Measurements from ENCODE around the gene ADGRF5. TPM values are rescaled to one million over a fixed set of nuclear protein-coding genes. Genes with fewer than 3 reads are reported as not detected.
"Not testable (repeated sequence)": the region's sequence is repeated elsewhere in the genome, so short reads cannot be mapped to it uniquely, and the experiment has no call there.

Gene ADGRF5
- total RNA-seq, 1 donor from 2014 or later, result 0.37 TPM

- peaks cover 2% of the 10 kb centered on the region for H3K9me3 Mint-ChIP-seq (ENCODE audit: unreplicated experiment)
- DNase-seq, result no peak
- no peaks in the 10 kb centered on the region for H3K36me3 Mint-ChIP-seq (ENCODE audit: unreplicated experiment)
- no peak overlapping the region for H3K4me3 Mint-ChIP-seq (ENCODE audit: unreplicated experiment)
- no peak for TF ChIP-seq CTCF (IDR thresholded peaks at IDR 0.05; ENCODE audit: partially characterized antibody, unreplicated experiment)
- peaks cover 5% of the 10 kb centered on the region for H3K27me3 Mint-ChIP-seq (ENCODE audit: unreplicated experiment)
- H3K27ac Mint-ChIP-seq (ENCODE audit: unreplicated experiment), result no peak overlapping the region
- peaks cover 5% of the 10 kb centered on the region for H3K4me1 Mint-ChIP-seq (ENCODE audit: low read depth, unreplicated experiment)
Observed at GRCh38 chr6:46850792-46851191, 70.9 kb downstream of the ADGRF5 start.

GRCh38 chr6:46849361-46849690 lies 72.4 kb downstream of the ADGRF5 start:
- peaks cover 5% of the 10 kb centered on the region for H3K4me1 Mint-ChIP-seq (ENCODE audit: low read depth, unreplicated experiment)
- H3K9me3 Mint-ChIP-seq (ENCODE audit: unreplicated experiment), result peaks cover 2% of the 10 kb centered on the region
- no peaks in the 10 kb centered on the region for H3K36me3 Mint-ChIP-seq (ENCODE audit: unreplicated experiment)
- H3K4me3 Mint-ChIP-seq (ENCODE audit: unreplicated experiment), result no peak overlapping the region
- peak overlapping the region; percentile 14 for H3K27ac Mint-ChIP-seq (ENCODE audit: unreplicated experiment)
- TF ChIP-seq CTCF (IDR thresholded peaks at IDR 0.05; ENCODE audit: partially characterized antibody, unreplicated experiment), result no peak
- no peak for DNase-seq
- peaks cover 5% of the 10 kb centered on the region for H3K27me3 Mint-ChIP-seq (ENCODE audit: unreplicated experiment)

- H3K36me3 Mint-ChIP-seq (ENCODE audit: unreplicated experiment), result no peaks in the 10 kb centered on the region
- H3K4me3 Mint-ChIP-seq (ENCODE audit: unreplicated experiment), result peak overlapping the region; percentile 53
- peaks cover 5% of the 10 kb centered on the region for H3K27me3 Mint-ChIP-seq (ENCODE audit: unreplicated experiment)
- DNase-seq, result peak; percentile 93
- peaks cover 5% of the 10 kb centered on the region for H3K4me1 Mint-ChIP-seq (ENCODE audit: low read depth, unreplicated experiment)
- H3K27ac Mint-ChIP-seq (ENCODE audit: unreplicated experiment), result peak overlapping the region; percentile 14
- H3K9me3 Mint-ChIP-seq (ENCODE audit: unreplicated experiment), result no peaks in the 10 kb centered on the region
- TF ChIP-seq CTCF (IDR thresholded peaks at IDR 0.05; ENCODE audit: partially characterized antibody, unreplicated experiment), result peak; percentile 96
Observed at GRCh38 chr6:46848684-46849360, 72.9 kb downstream of the ADGRF5 start.

DNA sequence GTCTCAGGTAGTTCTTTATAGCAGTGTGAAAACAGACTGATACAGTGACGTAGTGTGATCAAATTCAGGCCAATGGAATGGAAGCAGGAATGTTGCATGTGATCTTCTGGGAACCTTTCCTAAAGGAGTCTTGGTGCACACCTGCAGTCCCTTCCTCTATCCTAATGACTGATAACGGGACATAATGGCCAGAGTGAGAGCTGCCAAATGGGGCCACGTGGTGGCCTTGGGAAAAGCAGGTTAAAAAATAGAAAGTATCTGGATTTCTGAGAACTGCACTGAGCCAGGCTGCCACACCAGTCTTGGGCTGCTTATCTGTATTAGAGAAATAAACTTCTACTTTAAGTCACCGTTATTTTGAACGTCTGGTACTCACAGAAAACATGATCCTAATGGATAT lies 76.6 kb downstream of the ADGRF5 start:
- Mint-ChIP-seq H3K36me3 (ENCODE audit: unreplicated experiment) (no peaks in the 10 kb centered on the region), H3K27me3 (ENCODE audit: unreplicated experiment) (peaks cover 5% of the 10 kb centered on the region), H3K4me3 (ENCODE audit: unreplicated experiment) (no peak overlapping the region), H3K27ac (ENCODE audit: unreplicated experiment) (no peak overlapping the region), H3K4me1 (ENCODE audit: low read depth, unreplicated experiment) (peaks cover 5% of the 10 kb centered on the region), H3K9me3 (ENCODE audit: unreplicated experiment) (peaks cover 4% of the 10 kb centered on the region)
- no peak for DNase-seq
- no peak for TF ChIP-seq CTCF (IDR thresholded peaks at IDR 0.05; ENCODE audit: partially characterized antibody, unreplicated experiment)

DNA sequence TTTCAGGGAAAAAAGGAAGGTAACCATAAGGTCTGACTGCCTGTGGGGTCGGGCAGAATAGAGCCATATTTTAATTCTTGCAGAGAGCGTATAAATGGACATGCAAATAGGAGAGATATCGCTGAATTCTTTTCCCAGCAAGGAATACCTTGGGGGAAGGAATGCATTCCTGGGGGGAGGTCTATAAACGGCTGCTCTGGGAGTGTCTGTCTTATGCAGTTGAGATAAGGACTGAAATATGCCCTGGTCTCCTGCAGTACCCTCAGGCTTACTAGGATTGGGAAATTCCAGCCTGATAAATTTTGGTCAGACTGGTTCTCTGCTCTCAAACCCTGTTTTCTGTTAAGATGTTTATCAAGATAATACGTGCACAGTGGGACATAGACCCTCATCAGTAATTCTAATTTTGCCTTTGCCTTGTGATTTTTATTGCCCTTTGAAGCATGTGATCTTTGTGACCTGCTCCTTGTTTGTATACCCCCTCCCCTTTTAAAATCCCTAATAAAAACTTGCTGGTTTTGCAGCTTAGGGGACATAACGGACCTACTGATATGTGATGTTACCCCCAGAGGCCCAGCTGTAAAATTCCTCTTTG lies 79.4 kb downstream of the ADGRF5 start:
- DNase-seq; H3K27me3 Mint-ChIP-seq (ENCODE audit: unreplicated experiment); H3K36me3 Mint-ChIP-seq (ENCODE audit: unreplicated experiment); H3K4me3 Mint-ChIP-seq (ENCODE audit: unreplicated experiment); H3K27ac Mint-ChIP-seq (ENCODE audit: unreplicated experiment); H3K4me1 Mint-ChIP-seq (ENCODE audit: low read depth, unreplicated experiment); H3K9me3 Mint-ChIP-seq (ENCODE audit: unreplicated experiment): not testable (repeated sequence)

Data from glutamatergic neuron (in vitro differentiated cells).